HG03575 (cell line): Measurements from ENCODE around the gene MYLK4.

Experiments used
- ATAC-seq: cut with Tn5 transposase; IDR thresholded peaks from one replicate; pipeline ENCODE4 v1.9.1; 2021; ENCODE audit not compliant: unreplicated experiment, insufficient number of reproducible peaks, low FRiP score; ENCODE audit errors: extremely low read depth

Gene MYLK4

DNA sequence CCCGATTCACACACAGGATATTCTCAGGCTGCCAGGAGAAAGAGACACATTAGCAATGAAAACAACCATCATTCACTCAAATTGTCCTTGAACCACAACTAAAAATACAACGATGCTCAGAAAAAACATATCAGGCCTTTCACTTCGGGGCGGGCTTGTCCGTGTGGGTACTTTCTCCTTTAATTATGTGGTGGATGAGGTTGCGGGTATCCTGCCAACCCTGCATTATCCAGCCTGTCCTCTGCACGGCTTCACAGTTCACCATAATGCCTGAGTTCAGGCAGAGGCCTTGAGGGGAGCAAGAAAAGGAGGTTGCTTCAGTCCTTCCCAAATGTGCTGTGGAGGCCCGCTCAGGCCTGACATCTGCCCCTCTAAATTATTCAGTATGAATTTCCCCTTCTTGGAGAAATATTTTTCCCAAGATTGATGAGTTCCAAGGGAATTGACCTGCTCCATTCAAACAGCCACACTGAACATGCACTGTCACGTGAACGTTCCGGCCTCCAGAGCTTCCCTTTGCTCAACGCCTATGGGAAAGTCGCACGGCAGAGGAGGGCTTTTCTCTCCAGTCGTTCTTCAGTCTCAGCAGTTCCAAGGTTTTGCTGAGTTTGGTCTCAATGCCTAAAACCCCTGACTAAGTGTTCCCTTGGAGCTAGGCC lies 70.3 kb downstream of the MYLK4 start:
- no peak for ATAC-seq

DNA sequence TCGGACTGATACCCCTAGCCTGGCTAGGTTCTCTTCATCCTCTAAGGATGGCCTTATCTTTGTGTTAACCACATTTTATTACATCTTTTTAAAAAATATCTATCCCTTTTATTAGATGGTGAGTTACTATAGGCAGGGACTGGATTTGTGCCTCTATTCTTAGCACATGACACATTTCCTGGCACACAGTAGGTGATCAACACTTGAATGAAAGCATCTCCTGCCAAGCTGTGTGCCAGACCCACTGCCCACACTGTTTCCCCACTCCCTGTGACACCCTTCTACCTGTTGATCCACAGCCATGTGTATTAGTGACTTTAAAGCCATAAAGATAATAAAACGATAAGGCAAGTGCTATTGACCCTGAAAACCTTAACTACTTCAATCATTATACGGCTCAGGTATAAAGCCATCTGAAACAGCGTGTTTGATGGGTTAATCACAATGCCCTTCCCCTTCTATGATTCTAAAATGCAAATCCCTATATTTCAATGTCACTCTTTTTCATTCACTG lies 73.6 kb downstream of the MYLK4 start:
- ATAC-seq = no peak

- ATAC-seq = no peak
Measured at GRCh38 chr6:2676048-2676447, 74.7 kb downstream of the MYLK4 start.

DNA sequence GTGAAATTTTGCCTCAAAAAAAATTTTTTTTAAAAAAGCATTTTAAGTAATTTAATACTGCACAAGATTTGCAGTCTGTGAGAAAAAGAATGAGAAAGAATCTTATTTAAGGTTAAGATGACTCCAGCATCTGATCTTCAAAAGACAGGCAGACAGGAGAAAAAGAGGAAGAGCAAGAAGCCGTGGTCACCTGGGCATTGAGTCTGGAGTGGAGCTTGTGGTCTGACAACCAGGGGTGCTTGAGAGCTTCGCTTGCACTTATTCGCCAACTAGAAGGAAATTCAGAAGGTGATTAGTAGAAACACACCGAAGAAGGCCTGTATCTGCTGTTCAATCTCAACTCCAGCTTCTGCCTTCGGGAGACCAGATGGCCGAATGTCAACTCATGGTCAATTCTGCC lies 75.9 kb downstream of the MYLK4 start:
- no peak for ATAC-seq

DNA sequence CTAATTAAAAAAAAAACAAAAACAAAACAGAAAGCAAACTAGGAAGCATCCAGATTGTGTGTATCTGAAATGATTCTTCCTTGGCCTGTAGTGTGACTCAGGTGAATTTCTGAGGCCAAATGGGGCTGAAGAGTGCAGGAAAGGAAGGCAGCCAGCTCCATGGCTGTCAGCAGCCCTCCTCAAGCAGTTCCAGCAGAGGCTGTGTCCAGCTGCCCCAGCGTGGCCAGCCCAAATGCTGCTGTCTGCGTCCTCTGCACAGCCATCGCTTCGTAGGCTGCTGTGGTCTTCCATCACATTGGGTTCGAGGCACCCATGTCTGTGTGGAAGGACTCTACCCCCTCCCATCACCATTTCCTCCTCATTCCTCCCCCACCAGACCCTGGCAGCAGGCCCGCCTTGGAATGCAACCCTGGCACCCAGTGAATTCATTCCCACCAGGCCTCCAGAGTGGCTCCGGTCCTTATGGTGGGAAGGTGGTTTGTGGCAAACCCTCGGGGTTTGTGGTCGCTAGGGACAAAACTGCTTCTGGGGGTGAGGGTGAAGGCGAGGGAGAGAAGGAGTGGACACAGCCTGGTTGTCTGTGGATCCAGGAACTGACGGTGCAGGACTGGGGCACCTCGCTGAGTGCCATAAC lies 81.5 kb downstream of the MYLK4 start:
- ATAC-seq = no peak

GRCh38 chr6:2667617-2668016 lies 83.1 kb downstream of the MYLK4 start:
- no peak for ATAC-seq

DNA sequence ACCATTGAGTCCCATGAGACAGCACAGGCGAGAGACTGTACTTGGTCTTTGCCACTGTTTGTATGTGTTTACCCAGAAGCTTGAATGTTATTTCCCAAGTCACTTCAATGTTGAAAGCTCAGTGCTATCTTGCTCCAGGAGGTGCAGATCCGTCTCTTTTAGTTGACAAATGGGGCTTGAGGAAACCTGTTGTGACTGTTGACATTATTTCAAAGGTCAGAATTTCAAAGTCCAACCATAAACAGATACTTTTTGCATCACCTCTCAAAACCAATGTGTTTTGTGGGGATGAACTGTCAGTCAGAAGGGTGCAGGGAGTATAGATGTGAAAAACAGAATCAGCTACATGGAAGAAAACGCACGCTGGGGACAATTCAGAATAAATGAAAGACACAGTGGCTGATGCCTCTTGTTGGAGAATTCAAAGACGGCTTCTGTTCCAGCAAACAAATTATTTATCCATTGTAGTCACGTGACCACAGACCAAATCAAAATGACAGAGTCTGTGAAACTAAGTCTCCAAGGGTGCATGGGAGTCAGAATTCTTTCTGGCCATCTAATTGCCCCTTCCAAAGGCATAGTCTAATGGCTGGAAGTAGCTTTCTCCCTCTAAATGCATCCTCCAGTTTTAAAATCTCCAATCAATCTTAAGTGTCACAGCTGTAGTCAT lies 83.7 kb downstream of the MYLK4 start:
- no peak for ATAC-seq

DNA sequence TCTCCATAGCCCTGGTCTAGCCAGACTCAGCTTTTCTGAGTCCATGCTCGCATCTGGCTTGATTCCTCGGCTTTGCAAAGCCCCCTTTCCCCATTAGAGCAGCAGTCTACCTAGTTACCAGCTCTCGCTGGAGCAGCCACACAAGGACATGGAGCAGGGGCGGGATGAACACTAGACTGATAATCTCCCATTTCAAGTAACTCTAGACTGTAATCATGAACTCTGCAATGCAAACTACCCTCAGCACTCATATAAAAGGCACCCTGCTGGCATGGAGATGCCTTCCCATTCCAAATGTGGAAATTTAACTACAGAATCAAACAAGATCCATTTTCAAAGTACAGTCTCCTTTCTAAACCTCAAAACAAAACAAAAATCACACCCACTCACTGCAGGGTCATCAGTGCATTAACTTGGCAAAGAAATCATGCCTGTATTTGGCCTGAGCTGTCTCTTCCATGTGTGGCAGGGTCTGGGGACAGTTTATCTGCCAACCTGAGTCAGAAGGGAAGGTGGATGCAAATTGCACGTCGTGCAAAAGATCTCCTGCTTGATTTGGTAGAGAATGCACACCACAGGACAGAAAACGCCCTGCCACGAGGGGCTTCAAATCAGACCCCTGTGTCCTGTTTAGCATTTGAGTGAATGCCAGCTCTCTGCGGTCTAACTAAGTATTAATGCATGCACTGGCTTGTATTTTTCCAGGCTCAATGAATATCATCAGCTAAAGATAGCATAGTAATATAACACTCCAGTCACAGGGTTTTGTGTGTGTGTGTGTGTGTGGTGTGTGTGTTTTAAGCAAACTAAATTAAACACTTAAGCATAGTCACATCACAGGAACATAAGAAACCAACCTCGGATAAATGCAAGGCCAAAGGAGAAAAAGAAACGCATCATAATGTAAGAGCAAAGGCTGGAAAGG lies 85.3 kb downstream of the MYLK4 start:
- ATAC-seq = no peak

- no peak for ATAC-seq
Measured at GRCh38 chr6:2663123-2663522, 87.6 kb downstream of the MYLK4 start.

GRCh38 chr6:2661651-2662050 lies 89.1 kb downstream of the MYLK4 start:
- no peak for ATAC-seq

GRCh38 chr6:2659882-2660281 lies 90.8 kb downstream of the MYLK4 start:
- ATAC-seq = no peak

- ATAC-seq = no peak
Measured at GRCh38 chr6:2659381-2659780, 91.3 kb downstream of the MYLK4 start.

DNA sequence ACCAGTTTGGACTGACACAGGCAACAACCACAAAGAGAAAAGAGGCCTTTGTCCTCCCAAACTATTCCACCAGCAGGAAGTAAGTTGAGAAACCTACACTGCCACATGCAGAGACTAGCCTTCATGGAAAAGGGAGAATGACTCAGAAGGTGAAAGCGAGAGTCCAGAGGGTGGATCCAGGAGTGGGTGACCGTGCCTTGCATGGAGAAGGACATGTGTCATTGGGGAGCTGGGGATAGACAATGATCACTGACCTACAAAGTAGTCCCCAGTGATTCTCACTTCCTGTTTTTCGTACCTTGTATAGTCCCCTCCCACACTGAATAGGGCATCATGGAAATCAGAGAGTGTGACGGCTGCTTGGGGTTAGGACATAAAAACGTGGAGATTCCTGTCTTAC lies 91.9 kb downstream of the MYLK4 start:
- peak; percentile 49 for ATAC-seq

- ATAC-seq = no peak
Measured at GRCh38 chr6:2656460-2657079, 94.2 kb downstream of the MYLK4 start.

DNA sequence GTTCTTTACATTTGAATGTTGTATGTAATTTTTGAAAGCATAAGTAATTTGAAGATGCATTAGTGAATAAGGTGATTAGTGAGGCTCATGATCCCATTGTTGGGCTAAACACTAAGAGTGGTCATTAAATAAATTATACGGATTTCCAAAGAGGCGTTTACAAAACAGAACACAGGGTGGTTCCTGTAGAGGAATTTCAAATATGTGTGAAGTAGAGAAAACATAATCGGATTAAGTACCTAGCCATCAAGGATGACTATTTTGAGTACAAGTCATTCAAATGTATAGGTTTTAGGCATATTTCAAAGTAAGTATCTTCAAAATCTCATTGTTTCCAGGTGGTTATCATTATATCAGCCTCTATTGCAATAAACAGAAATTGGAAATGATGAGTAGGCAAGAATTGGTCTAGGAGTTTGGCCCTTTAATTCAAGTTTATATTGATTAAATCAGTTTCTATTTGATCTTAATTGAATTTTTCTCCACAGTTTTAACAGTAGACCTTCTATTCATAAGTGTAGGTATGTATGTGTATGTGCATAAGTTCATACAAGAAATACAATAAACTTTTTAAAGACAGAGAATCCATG lies 94.8 kb downstream of the MYLK4 start:
- ATAC-seq = no peak

GRCh38 chr6:2653369-2654032 lies 97.2 kb downstream of the MYLK4 start:
- ATAC-seq = no peak

DNA sequence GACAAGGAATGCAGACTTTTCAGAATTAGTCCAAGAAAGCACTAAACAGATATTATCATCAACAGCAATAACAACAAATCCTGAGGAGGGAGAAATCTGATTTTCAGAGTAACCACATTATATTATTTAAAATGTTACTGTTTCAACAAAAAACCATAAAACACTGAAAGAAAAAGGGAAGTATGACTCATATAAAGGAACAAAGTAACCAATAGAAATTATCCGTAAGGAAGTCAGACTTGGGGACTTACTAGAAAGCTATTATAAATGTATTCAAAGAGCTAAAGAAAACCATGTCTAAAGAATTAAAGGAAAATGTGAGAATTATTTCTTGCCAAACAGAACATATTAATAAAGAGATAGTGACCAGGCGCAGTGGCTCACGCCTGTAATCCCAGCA lies 98.1 kb downstream of the MYLK4 start:
- no peak for ATAC-seq

- no peak for ATAC-seq
Measured at GRCh38 chr6:2651961-2652360, 98.8 kb downstream of the MYLK4 start.
